Tibial artery (tissue), 4 donors: ENCODE results near the gene JRKL.

Experiments
- DNase-seq, 2 donors: peaks; one replicate each; pipeline ENCODE4 v3.0.0-alpha.2; 2019
- H3K27ac ChIP-seq, 2 donors: fragments of 200-600 bp; sonication (generic) in 1 of 2; 1 replicate in 1 of 2; 2 replicates in 1 of 2; pipeline ENCODE4 v1.5.1; 2018 to 2019; ENCODE audit warnings: mild to moderate bottlenecking in 1 of 2
- H3K27me3 ChIP-seq, 2 donors: fragments of 200-600 bp; sonication (generic) in 1 of 2; one replicate each; pipeline versions ENCODE4 v1.5.1 to v1.6.0; 2016 to 2019
- H3K36me3 ChIP-seq, 3 donors: fragments of 200-600 bp; sonication (generic) in 2 of 3; one replicate each; pipeline ENCODE4 v1.5.1; 2016 to 2019; ENCODE audit warnings: mild to moderate bottlenecking in 2 of 3
- H3K4me1 ChIP-seq, 4 donors: fragments of 200-600 bp; sonication (generic) in 2 of 4; 1 replicate in 3 of 4; 2 replicates in 1 of 4; pipeline ENCODE4 v1.5.1; 2016 to 2019
- H3K4me3 ChIP-seq, 2 donors: fragments of 200-600 bp; sonication (generic) in 1 of 2; 1 replicate in 1 of 2; 2 replicates in 1 of 2; pipeline ENCODE4 v1.5.1; 2018 to 2019; ENCODE audit warnings: mild to moderate bottlenecking in 2 of 2
- H3K9me3 ChIP-seq, 3 donors: fragments of 200-600 bp; sonication (generic) in 1 of 3; one replicate each; pipeline ENCODE4 v1.5.1; 2016 to 2019
- CTCF ChIP-seq, 2 experiments: fragments of 200-600 bp in 1 of 2; fragments of 450-650 bp in 1 of 2; IDR thresholded peaks; one replicate each; pipeline ENCODE4 v1.5.1; 2017 to 2019; ENCODE audit warnings: antibody characterized with exemption in 2 of 2, mild to moderate bottlenecking in 1 of 2, moderate library complexity in 1 of 2
- intact Hi-C: fragments of 100-400 bp; cut with DNase I; formaldehyde crosslinking; loops from one replicate; pipeline ENCODE4 v1.15.0; 2023; ENCODE audit warnings: low total_unique reads

Gene JRKL

GRCh38 chr11:96342961-96343711 is 46.7 kb upstream of the JRKL start, which contains the start of gene MAML2:
TSS of gene MAML2 (minus strand) at chr11:96343195. CDS start at chr11:96341895, 1,300 bp downstream.
- H3K27ac ChIP-seq: peak within 1 kb of the TSS; percentile 89 to 93
- no peaks in the 10 kb centered on the region for H3K36me3 ChIP-seq
- H3K4me1 ChIP-seq: peaks cover 4 to 38% (median 34%) of the 10 kb centered on the region in 4 donors
- H3K27me3 ChIP-seq: no peaks in the 10 kb centered on the region
- H3K9me3 ChIP-seq: no peaks in the 10 kb centered on the region
- DNase-seq: peak; percentile 92 to 96
- H3K4me3 ChIP-seq: peak within 1 kb of the TSS; percentile 70 to 73
- peak; percentile 86 to 99 for TF ChIP-seq CTCF (IDR thresholded peaks at IDR 0.05)
- intact Hi-C loops: loop anchor here (5.0 kb wide), 4 partner anchors 36 to 496 kb away; no protein-coding TSS in a partner anchor

GRCh38 chr11:96356848-96357247 is 33.0 kb upstream of the JRKL start:
- no peak for DNase-seq
- intact Hi-C loops: no loop called here
- Histone ChIP-seq H3K9me3 (no peaks in the 10 kb centered on the region), H3K27ac (no peak overlapping the region), H3K36me3 (peaks cover 22 to 47% (median 44%) of the 10 kb centered on the region in 3 donors), H3K4me3 (no peak overlapping the region), H3K4me1 (no peaks in the 10 kb centered on the region), H3K27me3 (no peaks in the 10 kb centered on the region)
- no peak for TF ChIP-seq CTCF (IDR thresholded peaks at IDR 0.05)

GRCh38 chr11:96357794-96358193 is 32.0 kb upstream of the JRKL start:
- no peak overlapping the region for H3K4me3 ChIP-seq
- intact Hi-C loops: no loop called here
- TF ChIP-seq CTCF (IDR thresholded peaks at IDR 0.05): no peak

GRCh38 chr11:96358321-96358720 is 31.5 kb upstream of the JRKL start:
- intact Hi-C loops: no loop called here
- Histone ChIP-seq H3K4me1 (no peaks in the 10 kb centered on the region), H3K36me3 (peaks cover 17 to 50% (median 40%) of the 10 kb centered on the region in 3 donors), H3K27me3 (no peaks in the 10 kb centered on the region), H3K9me3 (no peaks in the 10 kb centered on the region), H3K27ac (no peak overlapping the region), H3K4me3 (no peak overlapping the region)
- TF ChIP-seq CTCF (IDR thresholded peaks at IDR 0.05): no peak
- DNase-seq: no peak

More at GRCh38 chr11:96357794-96358193, 32.0 kb upstream of the JRKL start:
- no peak for DNase-seq
- Histone ChIP-seq H3K36me3 (peaks cover 16 to 50% (median 40%) of the 10 kb centered on the region in 3 donors), H3K27ac (no peak overlapping the region), H3K4me1 (no peaks in the 10 kb centered on the region), H3K27me3 (no peaks in the 10 kb centered on the region), H3K9me3 (no peaks in the 10 kb centered on the region)

GRCh38 chr11:96361778-96362177 is 28.0 kb upstream of the JRKL start:
- Histone ChIP-seq H3K36me3 (peaks cover 30 to 39% (median 35%) of the 10 kb centered on the region in 3 donors), H3K4me1 (no peaks in the 10 kb centered on the region), H3K27me3 (no peaks in the 10 kb centered on the region), H3K9me3 (no peaks in the 10 kb centered on the region), H3K27ac (no peak overlapping the region), H3K4me3 (no peak overlapping the region)
- TF ChIP-seq CTCF (IDR thresholded peaks at IDR 0.05): no peak
- intact Hi-C loops: no loop called here
- no peak for DNase-seq
